ENCODE measurements around the gene USP27X.

Gene USP27X

GRCh38 chrX:49919617-49920016 is 40.3 kb downstream of the USP27X start:
- peak; percentile 70 for TF ChIP-seq CTCF (IDR thresholded peaks at IDR 0.05)

- TF ChIP-seq CTCF (IDR thresholded peaks at IDR 0.05), result no peak
Observed at GRCh38 chrX:49921109-49921508, 41.8 kb downstream of the USP27X start.

GRCh38 chrX:49922291-49923241 is 43.3 kb downstream of the USP27X start, which contains the start of gene CLCN5:
TSS of gene CLCN5 (plus strand) at chrX:49922596. CDS start at chrX:49925299, 2,703 bp downstream.
- TF ChIP-seq CTCF (IDR thresholded peaks at IDR 0.05), result no peak

- no peak for TF ChIP-seq CTCF (IDR thresholded peaks at IDR 0.05)
Observed at GRCh38 chrX:49925176-49925575, 45.9 kb downstream of the USP27X start.

GRCh38 chrX:49930039-49930438 is 50.8 kb downstream of the USP27X start:
- no peak for TF ChIP-seq CTCF (IDR thresholded peaks at IDR 0.05)

Measured in LNCAP (cell line).